H9 (cell line): ENCODE measurements around the gene PDZD2. TPM values are rescaled to one million over a fixed set of nuclear protein-coding genes. Genes with fewer than 3 reads are reported as not detected.

Source experiments
- DNase-seq: peaks from one replicate; pipeline ENCODE4 v3.0.0-alpha.2; 2017
- H2AFZ ChIP-seq: one replicate; pipeline ENCODE4 v1.6.1; 2013; ENCODE audit warnings: mild to moderate bottlenecking, low read length, control low read depth, moderate library complexity
- H2AK5ac ChIP-seq: 2 replicates; pipeline ENCODE4 v1.6.1; 2013; ENCODE audit warnings: low read length, control low read depth, mixed read lengths; ENCODE audit not compliant: insufficient read length
- H2BK120ac ChIP-seq: one replicate; pipeline ENCODE4 v1.6.1; 2013; ENCODE audit warnings: low read depth, mild to moderate bottlenecking, low read length, control low read depth, inconsistent platforms; ENCODE audit not compliant: poor library complexity, severe bottlenecking
- H2BK12ac ChIP-seq: 2 replicates; pipeline ENCODE4 v1.6.1; 2013; ENCODE audit warnings: low read length, control low read depth, mixed read lengths, low read depth; ENCODE audit not compliant: insufficient read length
- H2BK15ac ChIP-seq: 2 replicates; pipeline ENCODE4 v1.6.1; 2013; ENCODE audit warnings: low read depth, low read length, control low read depth
- H2BK20ac ChIP-seq: one replicate; pipeline ENCODE4 v1.6.1; 2013; ENCODE audit warnings: low read depth, mild to moderate bottlenecking, low read length, control low read depth, inconsistent platforms; ENCODE audit not compliant: poor library complexity, severe bottlenecking
- H2BK5ac ChIP-seq: 2 replicates; pipeline ENCODE4 v1.6.1; 2013; ENCODE audit warnings: low read length, control low read depth, mixed read lengths; ENCODE audit not compliant: insufficient read length
- H3K14ac ChIP-seq: 2 replicates; pipeline ENCODE4 v1.6.1; 2013; ENCODE audit warnings: low read length, control low read depth; ENCODE audit not compliant: insufficient read depth
- H3K18ac ChIP-seq: 2 replicates; pipeline ENCODE4 v1.6.1; 2013; ENCODE audit warnings: low read depth, mild to moderate bottlenecking, mixed read lengths, low read length, control low read depth; ENCODE audit not compliant: insufficient read length
- H3K23ac ChIP-seq: 2 replicates; pipeline ENCODE4 v1.6.1; 2013; ENCODE audit warnings: low read length, control low read depth, mixed read lengths, low read depth; ENCODE audit not compliant: insufficient read length
- H3K23me2 ChIP-seq: 2 replicates; pipeline ENCODE4 v1.6.1; 2013; ENCODE audit warnings: low read depth, mild to moderate bottlenecking, mixed read lengths, low read length, control low read depth; ENCODE audit not compliant: insufficient read length, poor library complexity, severe bottlenecking
- H3K27ac ChIP-seq: 2 replicates; pipeline ENCODE4 v1.5.1; 2013; ENCODE audit warnings: low read length, control low read depth, mixed read lengths, low read depth; ENCODE audit not compliant: insufficient read length
- H3K27me3 ChIP-seq: 2 replicates; pipeline ENCODE4 v1.6.1; 2013; ENCODE audit warnings: low read length, control low read depth, inconsistent platforms; ENCODE audit not compliant: insufficient read depth
- H3K4ac ChIP-seq: 2 replicates; pipeline ENCODE4 v1.6.1; 2013; ENCODE audit warnings: low read depth, mild to moderate bottlenecking, control low read depth, inconsistent platforms, low read length, moderate library complexity
- H3K4me1 ChIP-seq: 2 replicates; pipeline ENCODE4 v1.6.1; 2013; ENCODE audit warnings: low read length, control low read depth, inconsistent platforms; ENCODE audit not compliant: insufficient read depth
- H3K4me2 ChIP-seq: 2 replicates; pipeline ENCODE4 v1.6.1; 2013; ENCODE audit warnings: low read length, control low read depth, mixed read lengths; ENCODE audit not compliant: insufficient read length, insufficient read depth
- H3K56ac ChIP-seq: 2 replicates; pipeline ENCODE4 v1.6.1; 2013; ENCODE audit warnings: low read depth, mild to moderate bottlenecking, mixed read lengths, low read length, control low read depth; ENCODE audit not compliant: insufficient read length
- H3K79me1 ChIP-seq: 2 replicates; pipeline ENCODE4 v1.6.1; 2013; ENCODE audit warnings: low read depth, mild to moderate bottlenecking, moderate library complexity, low read length, control low read depth, inconsistent platforms; ENCODE audit not compliant: insufficient read depth, poor library complexity, severe bottlenecking
- H3K79me2 ChIP-seq: 2 replicates; pipeline ENCODE4 v1.6.1; 2013; ENCODE audit warnings: low read length, control low read depth, inconsistent platforms; ENCODE audit not compliant: insufficient read depth
- H3K9ac ChIP-seq: 2 replicates; pipeline ENCODE4 v1.6.1; 2013; ENCODE audit warnings: low read length, control low read depth, mixed read lengths; ENCODE audit not compliant: insufficient read length; ENCODE audit errors: extremely low read depth
- H3K9me3 ChIP-seq: one replicate; pipeline ENCODE4 v1.6.1; 2013; ENCODE audit warnings: low read depth, low read length, inconsistent platforms; ENCODE audit not compliant: control insufficient read depth
- H3T11ph ChIP-seq: one replicate; pipeline ENCODE4 v1.6.1; 2013; ENCODE audit warnings: mild to moderate bottlenecking, low read length, control low read depth, inconsistent platforms
- H4K20me1 ChIP-seq: one replicate; pipeline ENCODE4 v1.6.1; 2013; ENCODE audit not compliant: control insufficient read depth, insufficient read length, insufficient read depth
- H4K5ac ChIP-seq: 2 replicates; pipeline ENCODE4 v1.6.1; 2013; ENCODE audit warnings: low read depth, mild to moderate bottlenecking, mixed read lengths, low read length, control low read depth; ENCODE audit not compliant: insufficient read length
- H4K8ac ChIP-seq: replicated peaks from 2 replicates; pipeline ENCODE4 v1.6.1; 2013; ENCODE audit warnings: low read length, control low read depth, mixed read lengths, low read depth; ENCODE audit not compliant: insufficient read length
- H4K91ac ChIP-seq: 2 replicates; pipeline ENCODE4 v1.6.1; 2013; ENCODE audit warnings: low read depth, mild to moderate bottlenecking, moderate library complexity, mixed read lengths, low read length, control low read depth; ENCODE audit not compliant: insufficient read length
- H3K27ac Mint-ChIP-seq, 3 experiments: 2 replicates in 2 of 3; 3 replicates in 1 of 3; pipeline ENCODE4 v1.8.0; 2020 to 2021; ENCODE audit warnings: mixed read lengths in 3 of 3, mild to moderate bottlenecking in 1 of 3, moderate library complexity in 1 of 3
- H3K27me3 Mint-ChIP-seq: 2 replicates; pipeline ENCODE4 v1.8.0; 2021; ENCODE audit warnings: low read depth, mild to moderate bottlenecking, moderate library complexity, mixed read lengths
- H3K36me3 Mint-ChIP-seq, 3 experiments: 2 replicates in 2 of 3; 3 replicates in 1 of 3; pipeline ENCODE4 v1.8.0; 2020 to 2021; ENCODE audit warnings: low read depth in 3 of 3, mixed read lengths in 3 of 3; ENCODE audit not compliant: insufficient read depth in 1 of 3
- H3K4me1 Mint-ChIP-seq, 2 experiments: 2 replicates each; pipeline ENCODE4 v1.8.0; 2020; ENCODE audit warnings: mixed read lengths in 2 of 2
- H3K4me3 Mint-ChIP-seq, 2 experiments: 2 replicates in 1 of 2; 3 replicates in 1 of 2; pipeline ENCODE4 v1.8.0; 2020 to 2021; ENCODE audit warnings: mild to moderate bottlenecking in 2 of 2, mixed read lengths in 2 of 2, moderate library complexity in 1 of 2
- H3K9me3 Mint-ChIP-seq, 2 experiments: 2 replicates in 1 of 2; 3 replicates in 1 of 2; pipeline ENCODE4 v1.8.0; 2020; ENCODE audit warnings: mild to moderate bottlenecking in 2 of 2, mixed read lengths in 2 of 2, moderate library complexity in 1 of 2
- WGBS: extraction: QIAGEN DNeasy Blood & Tissue Kit; methylation state at CpG from one replicate; pipeline ENCODE4 v1.1.7; 2013; ENCODE audit warnings: missing lambda C conversion rate, low lambda C conversion rate, mixed read lengths; ENCODE audit not compliant: insufficient read length; ENCODE audit errors: extremely low coverage; 5-methylcytosine and 5-hydroxymethylcytosine counted together
- total RNA-seq: library from RNA; stranded (reverse); gene quantifications from 2 replicates; pipeline ENCODE4 v1.2.1, GENCODE V29; 2021
- TF ChIP-seq, protein P1 (sequence below): fragments of 200-600 bp; sonication (generic); conservative IDR thresholded peaks from 3 replicates; pipeline ENCODE4 v1.8.0; 2021; ENCODE audit warnings: antibody characterized with exemption, mild to moderate bottlenecking

Gene PDZD2
- total RNA-seq, 1 experiment from 2014 or later, result 9.9 TPM

DNA sequence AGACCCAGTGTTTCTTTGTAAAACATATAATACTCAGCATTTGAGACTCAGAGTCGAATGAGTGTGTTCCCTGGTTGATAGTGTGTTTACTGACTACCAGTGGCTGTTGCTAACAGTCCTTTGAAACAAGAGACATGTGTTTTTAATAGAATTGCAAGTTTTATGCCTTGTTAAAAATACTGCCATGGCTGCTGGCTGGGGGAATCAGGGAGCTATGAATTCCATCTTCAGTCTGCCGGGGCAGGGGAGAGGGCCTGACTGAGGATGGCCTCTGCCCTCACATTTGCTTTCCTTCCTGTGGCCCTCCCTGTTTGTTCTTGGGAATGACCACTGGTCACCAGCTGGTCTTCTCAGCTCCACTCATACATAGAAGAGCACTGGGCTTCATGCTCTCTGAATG is 63.8 kb downstream of the PDZD2 start:
- no peak overlapping the region for H3K18ac ChIP-seq
- no peak overlapping the region for H3K27ac ChIP-seq
- H3K9me3 Mint-ChIP-seq, result no peaks in the 10 kb centered on the region
- H3K23ac ChIP-seq, result no peak overlapping the region
- no peak overlapping the region for H3K4me2 ChIP-seq
- H3T11ph ChIP-seq, result no peak overlapping the region
- H3K9ac ChIP-seq, result no peak overlapping the region
- H3K27ac Mint-ChIP-seq, result peak overlapping the region in 1 of 3 experiments; percentile 12; a peak in 1 of 7 replicates
- H3K79me2 ChIP-seq, result no peaks in the 10 kb centered on the region
- no peak overlapping the region for H4K8ac ChIP-seq
- TF ChIP-seq, protein P1, sequence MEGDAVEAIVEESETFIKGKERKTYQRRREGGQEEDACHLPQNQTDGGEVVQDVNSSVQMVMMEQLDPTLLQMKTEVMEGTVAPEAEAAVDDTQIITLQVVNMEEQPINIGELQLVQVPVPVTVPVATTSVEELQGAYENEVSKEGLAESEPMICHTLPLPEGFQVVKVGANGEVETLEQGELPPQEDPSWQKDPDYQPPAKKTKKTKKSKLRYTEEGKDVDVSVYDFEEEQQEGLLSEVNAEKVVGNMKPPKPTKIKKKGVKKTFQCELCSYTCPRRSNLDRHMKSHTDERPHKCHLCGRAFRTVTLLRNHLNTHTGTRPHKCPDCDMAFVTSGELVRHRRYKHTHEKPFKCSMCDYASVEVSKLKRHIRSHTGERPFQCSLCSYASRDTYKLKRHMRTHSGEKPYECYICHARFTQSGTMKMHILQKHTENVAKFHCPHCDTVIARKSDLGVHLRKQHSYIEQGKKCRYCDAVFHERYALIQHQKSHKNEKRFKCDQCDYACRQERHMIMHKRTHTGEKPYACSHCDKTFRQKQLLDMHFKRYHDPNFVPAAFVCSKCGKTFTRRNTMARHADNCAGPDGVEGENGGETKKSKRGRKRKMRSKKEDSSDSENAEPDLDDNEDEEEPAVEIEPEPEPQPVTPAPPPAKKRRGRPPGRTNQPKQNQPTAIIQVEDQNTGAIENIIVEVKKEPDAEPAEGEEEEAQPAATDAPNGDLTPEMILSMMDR, result no peak
- H3K56ac ChIP-seq, result no peak overlapping the region
- H4K5ac ChIP-seq, result no peak overlapping the region
- H2BK5ac ChIP-seq, result no peak overlapping the region
- no peak overlapping the region for H2BK120ac ChIP-seq
- H2BK15ac ChIP-seq, result no peak overlapping the region
- no peak overlapping the region for H3K14ac ChIP-seq
- no peak overlapping the region for H4K91ac ChIP-seq
- H3K23me2 ChIP-seq, result no peaks in the 10 kb centered on the region
- no CpG with 5 or more reads among the region's 2 CpGs for WGBS
- peaks cover 12 to 20% of the 10 kb centered on the region in 2 experiments for H3K4me1 Mint-ChIP-seq
- no peak overlapping the region for H3K4ac ChIP-seq
- no peak overlapping the region for H2AK5ac ChIP-seq
- DNase-seq, result no peak
- H3K4me3 Mint-ChIP-seq, result no peak overlapping the region
- no peaks in the 10 kb centered on the region for H3K27me3 ChIP-seq
- no peak overlapping the region for H2BK12ac ChIP-seq
- H2AFZ ChIP-seq, result no peak overlapping the region
- no peaks in the 10 kb centered on the region for H3K36me3 Mint-ChIP-seq
- H3K4me1 ChIP-seq, result no peaks in the 10 kb centered on the region; the same call in 1 of the 2 replicates
- H3K27me3 Mint-ChIP-seq, result no peaks in the 10 kb centered on the region; the same call in 1 of the 2 replicates
- no peaks in the 10 kb centered on the region for H3K79me1 ChIP-seq
- H2BK20ac ChIP-seq, result no peak overlapping the region
- H3K9me3 ChIP-seq, result no peaks in the 10 kb centered on the region
- H4K20me1 ChIP-seq, result no peaks in the 10 kb centered on the region
